MM.1S (cell line): ENCODE data around the gene C12orf56.
"Not testable (repeated sequence)": the region's sequence is repeated elsewhere in the genome, so short reads cannot be mapped to it uniquely, and the experiment has no call there.

Experiments
- CTCF ChIP-seq: fragments of 300-600 bp; sonication (generic); IDR thresholded peaks from 2 replicates; pipeline ENCODE4 v1.5.1; 2016; ENCODE audit warnings: antibody characterized with exemption, low read length, mixed read lengths
- EZH2phosphoT487 ChIP-seq: fragments of 300-600 bp; sonication (generic); IDR thresholded peaks from 2 replicates; pipeline ENCODE4 v1.6.1; 2018; ENCODE audit warnings: antibody characterized with exemption, low read length

GRCh38 chr12:64361173-64361572 is 29.4 kb downstream of the C12orf56 start:
- TF ChIP-seq EZH2phosphoT487, CTCF: not testable (repeated sequence)
